Stimulated activated CD4-positive, alpha-beta T cell treated with anti-CD3 and anti-CD28 coated beads, Interleukin-1b, Interleukin-23, amount 100 ng/mL, for 48 hours (primary cell): ENCODE results near the gene TATDN3.
A peak's percentile ranks its signal among the peaks of the same experiment; 100 is the strongest.
"Not testable (repeated sequence)": the region's sequence is repeated elsewhere in the genome, so short reads cannot be mapped to it uniquely, and the experiment has no call there.

Source experiments
- DNase-seq: peaks from one replicate; pipeline ENCODE4 v3.0.0-alpha.2; 2020

TATDN3 gene

GRCh38 chr1:212833211-212834207 lies 41.8 kb downstream of the TATDN3 start:
- DNase-seq: peak; percentile 4

- no peak for DNase-seq
These were observed 46.5 kb downstream of the TATDN3 start for GRCh38 chr1:212838145-212838544.

- not testable (repeated sequence) for DNase-seq
These were observed 52.8 kb downstream of the TATDN3 start for GRCh38 chr1:212844521-212844920.

- no peak for DNase-seq
These were observed 55.9 kb downstream of the TATDN3 start, which contains the start of gene SPATA45 for GRCh38 chr1:212847549-212847948. SPATA45 (minus strand) TSS chr1:212847649; CDS start chr1:212836149, 11,500 bp downstream.

- DNase-seq: no peak
These were observed 60.5 kb downstream of the TATDN3 start for GRCh38 chr1:212852105-212852688.

GRCh38 chr1:212853658-212854057 lies 62.0 kb downstream of the TATDN3 start:
- no peak for DNase-seq

GRCh38 chr1:212856755-212857154 lies 65.1 kb downstream of the TATDN3 start:
- no peak for DNase-seq

- peak; percentile 95 for DNase-seq
These were observed 66.3 kb downstream of the TATDN3 start, which contains the start of gene FLVCR1 for GRCh38 chr1:212857992-212858460. FLVCR1 (plus strand) TSS chr1:212858275; CDS start chr1:212858453, 178 bp downstream.

GRCh38 chr1:212858461-212859265 lies 67.0 kb downstream of the TATDN3 start:
- DNase-seq: peak; percentile 5

- no peak for DNase-seq
These were observed 69.3 kb downstream of the TATDN3 start for GRCh38 chr1:212860713-212861581.

GRCh38 chr1:212862111-212862690 lies 70.5 kb downstream of the TATDN3 start:
- no peak for DNase-seq

- not testable (repeated sequence) for DNase-seq
These were observed 71.7 kb downstream of the TATDN3 start for GRCh38 chr1:212863345-212863744.

GRCh38 chr1:212864201-212864600 lies 72.5 kb downstream of the TATDN3 start:
- DNase-seq: no peak
